Epithelial cell of proximal tubule (primary cell): Measurements from ENCODE around the gene GLDC. TPM values are rescaled to one million over a fixed set of nuclear protein-coding genes. Genes with fewer than 3 reads are reported as not detected.

Source experiments
- DNase-seq: peaks from one replicate; pipeline ENCODE4 v3.0.0-alpha.2; 2011; ENCODE audit warnings: low read depth
- H3K4me3 ChIP-seq: 2 replicates; pipeline ENCODE4 v1.5.1; 2011; ENCODE audit warnings: low read depth, mild to moderate bottlenecking, low read length
- CTCF ChIP-seq: conservative IDR thresholded peaks from 2 replicates; pipeline ENCODE4 v1.5.1; 2012; ENCODE audit warnings: low read depth, mild to moderate bottlenecking, low read length
- total RNA-seq: library from RNA; depleted of rRNA; stranded (reverse); fragments of >200 nt; gene quantifications from 2 replicates; pipeline ENCODE4 v1.2.3, GENCODE V29; 2015

Gene GLDC
- total RNA-seq, 1 donor from 2014 or later, result 58.2 TPM

GRCh38 chr9:6620796-6621195, 24.7 kb downstream of the GLDC start:
- no peak overlapping the region for H3K4me3 ChIP-seq
- no peak for DNase-seq
- TF ChIP-seq CTCF, result no peak

- DNase-seq, result no peak
- TF ChIP-seq CTCF, result no peak
- no peak overlapping the region for H3K4me3 ChIP-seq
These were observed 25.2 kb downstream of the GLDC start for GRCh38 chr9:6620353-6620752.

GRCh38 chr9:6619909-6620308, 25.6 kb downstream of the GLDC start:
- TF ChIP-seq CTCF, result no peak
- no peak for DNase-seq
- no peak overlapping the region for H3K4me3 ChIP-seq

GRCh38 chr9:6616951-6617602, 28.5 kb downstream of the GLDC start:
- DNase-seq, result no peak
- TF ChIP-seq CTCF, result no peak
- H3K4me3 ChIP-seq, result no peak overlapping the region

GRCh38 chr9:6614489-6614888, 31.0 kb downstream of the GLDC start:
- DNase-seq, result no peak
- TF ChIP-seq CTCF, result no peak
- H3K4me3 ChIP-seq, result no peak overlapping the region

GRCh38 chr9:6611865-6612264, 33.7 kb downstream of the GLDC start:
- no peak for DNase-seq
- no peak for TF ChIP-seq CTCF
- no peak overlapping the region for H3K4me3 ChIP-seq

GRCh38 chr9:6610073-6610472, 35.5 kb downstream of the GLDC start:
- no peak for DNase-seq
- no peak for TF ChIP-seq CTCF
- no peak overlapping the region for H3K4me3 ChIP-seq
